Hepatocyte (in vitro differentiated cells): ENCODE data around the gene TGM2. TPM values are rescaled to one million over a fixed set of nuclear protein-coding genes. Genes with fewer than 3 reads are reported as not detected.
A peak's percentile ranks its signal among the peaks of the same experiment; 100 is the strongest.

Experiments
- DNase-seq: peaks from one replicate; pipeline ENCODE4 v3.0.0-alpha.2; 2016; ENCODE audit warnings: low spot score
- H2AFZ ChIP-seq: fragments of 200-600 bp; sonication (generic); 2 replicates; pipeline ENCODE4 v1.6.0; 2016; ENCODE audit warnings: antibody characterized with exemption, mild to moderate bottlenecking
- H3K27ac ChIP-seq: fragments of 200-600 bp; sonication (generic); 2 replicates; pipeline ENCODE4 v1.5.1; 2016; ENCODE audit warnings: mild to moderate bottlenecking
- H3K27me3 ChIP-seq: fragments of 200-600 bp; sonication (generic); 2 replicates; pipeline ENCODE4 v1.6.1; 2016
- H3K36me3 ChIP-seq: fragments of 200-600 bp; sonication (generic); replicated peaks from 2 replicates; pipeline ENCODE4 v1.5.1; 2016; ENCODE audit warnings: low read depth; ENCODE audit not compliant: insufficient read depth
- H3K4me1 ChIP-seq: fragments of 200-600 bp; sonication (generic); 2 replicates; pipeline ENCODE4 v1.5.1; 2016; ENCODE audit warnings: mild to moderate bottlenecking, moderate library complexity; ENCODE audit not compliant: insufficient read depth
- H3K4me2 ChIP-seq: fragments of 200-600 bp; sonication (generic); 2 replicates; pipeline ENCODE4 v1.6.0; 2016
- H3K4me3 ChIP-seq: fragments of 200-600 bp; sonication (generic); 2 replicates; pipeline ENCODE4 v1.5.1; 2016; ENCODE audit warnings: mild to moderate bottlenecking
- H3K79me2 ChIP-seq: fragments of 200-600 bp; sonication (generic); 2 replicates; pipeline ENCODE4 v1.6.0; 2017; ENCODE audit warnings: mild to moderate bottlenecking
- H3K9me2 ChIP-seq: fragments of 200-600 bp; sonication (generic); replicated peaks from 2 replicates; pipeline ENCODE4 v1.6.0; 2017; ENCODE audit warnings: mild to moderate bottlenecking; ENCODE audit not compliant: insufficient read depth
- H3K9me3 ChIP-seq: fragments of 200-600 bp; sonication (generic); 2 replicates; pipeline ENCODE4 v1.5.1; 2016; ENCODE audit warnings: low read depth, mild to moderate bottlenecking
- H4K20me1 ChIP-seq: fragments of 200-600 bp; sonication (generic); 2 replicates; pipeline ENCODE4 v1.6.0; 2016; ENCODE audit warnings: mild to moderate bottlenecking; ENCODE audit not compliant: insufficient read depth, poor library complexity, severe bottlenecking
- CTCF ChIP-seq: fragments of 200-600 bp; sonication (generic); IDR thresholded peaks from 2 replicates; pipeline ENCODE4 v1.5.1; 2016; ENCODE audit warnings: antibody characterized with exemption, mild to moderate bottlenecking; ENCODE audit not compliant: poor library complexity
- EZH2 ChIP-seq: fragments of 200-600 bp; sonication (generic); IDR thresholded peaks from 2 replicates; pipeline ENCODE4 v1.6.1; 2016; ENCODE audit warnings: antibody characterized with exemption, mild to moderate bottlenecking, borderline replicate concordance
- EZH2phosphoT487 ChIP-seq: fragments of 200-600 bp; sonication (generic); IDR thresholded peaks from one replicate; pipeline ENCODE4 v1.6.1; 2018; ENCODE audit warnings: antibody characterized with exemption, mild to moderate bottlenecking, low read depth, moderate library complexity; ENCODE audit not compliant: unreplicated experiment, severe bottlenecking
- WGBS: methylation state at CpG from one replicate; pipeline ENCODE4 v1.1.6; 2016; ENCODE audit warnings: low lambda C conversion rate; ENCODE audit errors: missing lambda C conversion rate; 5-methylcytosine and 5-hydroxymethylcytosine counted together
- polyA plus RNA-seq: library from polyadenylated mRNA; unstranded; fragments of >200 nt; fragmentation: Nextera tagmentation; extraction: Ambion mirVana; gene quantifications from 2 replicates; pipeline ENCODE4 v1.2.1, GENCODE V29; 2016
- total RNA-seq: library from RNA; depleted of rRNA; stranded (reverse); fragments of >200 nt; gene quantifications from 2 replicates; pipeline ENCODE4 v1.2.3, GENCODE V29; 2014

The TGM2 gene
- total and polyA plus RNA-seq, 2 experiments from 2014 or later, result 85.8 to 133 TPM

- no peaks in the 10 kb centered on the region for H3K36me3 ChIP-seq
- H2AFZ ChIP-seq, result no peak overlapping the region
- no peaks in the 10 kb centered on the region for H3K9me3 ChIP-seq
- H4K20me1 ChIP-seq, result no peaks in the 10 kb centered on the region
- WGBS, result 48% methylated on average over 7 of the region's 7 CpGs
- H3K27me3 ChIP-seq, result no peaks in the 10 kb centered on the region
- peaks cover 70% of the 10 kb centered on the region for H3K4me1 ChIP-seq
- H3K4me2 ChIP-seq, result no peak overlapping the region
- H3K4me3 ChIP-seq, result no peak overlapping the region
- peak overlapping the region; percentile 66 for H3K27ac ChIP-seq
- H3K79me2 ChIP-seq, result peaks cover 13% of the 10 kb centered on the region
- DNase-seq, result peak; percentile 52
- H3K9me2 ChIP-seq, result no peaks in the 10 kb centered on the region
- TF ChIP-seq EZH2 (no peak), EZH2phosphoT487 (no peak), CTCF (no peak)
Measured at GRCh38 chr20:38167851-38168760, 3.0 kb upstream of the TGM2 start.

- H3K4me3 ChIP-seq, result no peak overlapping the region
- H2AFZ ChIP-seq, result no peak overlapping the region
- H3K4me1 ChIP-seq, result peaks cover 67% of the 10 kb centered on the region
- no peaks in the 10 kb centered on the region for H3K9me2 ChIP-seq
- no peaks in the 10 kb centered on the region for H3K27me3 ChIP-seq
- no peak overlapping the region for H3K4me2 ChIP-seq
- 92% methylated on average over 8 of the region's 8 CpGs for WGBS
- no peaks in the 10 kb centered on the region for H3K9me3 ChIP-seq
- DNase-seq, result no peak
- H3K27ac ChIP-seq, result peak overlapping the region; percentile 66
- no peaks in the 10 kb centered on the region for H4K20me1 ChIP-seq
- H3K36me3 ChIP-seq, result no peaks in the 10 kb centered on the region
- peaks cover 13% of the 10 kb centered on the region for H3K79me2 ChIP-seq
- TF ChIP-seq CTCF (no peak), EZH2 (no peak), EZH2phosphoT487 (no peak)
Measured at GRCh38 chr20:38167328-38167850, 2.3 kb upstream of the TGM2 start.

GRCh38 chr20:38166703-38167233 is 1.7 kb upstream of the TGM2 start:
- Histone ChIP-seq H3K4me3 (no peak overlapping the region), H3K4me2 (no peak overlapping the region), H3K79me2 (peaks cover 13% of the 10 kb centered on the region), H3K36me3 (no peaks in the 10 kb centered on the region), H3K27ac (peak overlapping the region; percentile 62), H2AFZ (no peak overlapping the region), H3K4me1 (peaks cover 61% of the 10 kb centered on the region), H3K9me2 (no peaks in the 10 kb centered on the region), H3K27me3 (no peaks in the 10 kb centered on the region), H4K20me1 (no peaks in the 10 kb centered on the region), H3K9me3 (no peaks in the 10 kb centered on the region)
- no peak for TF ChIP-seq CTCF
- TF ChIP-seq EZH2phosphoT487, result no peak
- TF ChIP-seq EZH2, result no peak
- 84% methylated on average over 11 of the region's 11 CpGs for WGBS
- DNase-seq, result no peak
